UCSD-AML1 (cell line): ENCODE measurements around the gene DMAC2.
"Not testable (repeated sequence)": the region's sequence is repeated elsewhere in the genome, so short reads cannot be mapped to it uniquely, and the experiment has no call there.

Source experiments
- DNase-seq: peaks from one replicate; lab custom pipeline; 2025; ENCODE audit not compliant: unreplicated experiment; lab: John Stamatoyannopoulos, UW

DMAC2 gene

DNA sequence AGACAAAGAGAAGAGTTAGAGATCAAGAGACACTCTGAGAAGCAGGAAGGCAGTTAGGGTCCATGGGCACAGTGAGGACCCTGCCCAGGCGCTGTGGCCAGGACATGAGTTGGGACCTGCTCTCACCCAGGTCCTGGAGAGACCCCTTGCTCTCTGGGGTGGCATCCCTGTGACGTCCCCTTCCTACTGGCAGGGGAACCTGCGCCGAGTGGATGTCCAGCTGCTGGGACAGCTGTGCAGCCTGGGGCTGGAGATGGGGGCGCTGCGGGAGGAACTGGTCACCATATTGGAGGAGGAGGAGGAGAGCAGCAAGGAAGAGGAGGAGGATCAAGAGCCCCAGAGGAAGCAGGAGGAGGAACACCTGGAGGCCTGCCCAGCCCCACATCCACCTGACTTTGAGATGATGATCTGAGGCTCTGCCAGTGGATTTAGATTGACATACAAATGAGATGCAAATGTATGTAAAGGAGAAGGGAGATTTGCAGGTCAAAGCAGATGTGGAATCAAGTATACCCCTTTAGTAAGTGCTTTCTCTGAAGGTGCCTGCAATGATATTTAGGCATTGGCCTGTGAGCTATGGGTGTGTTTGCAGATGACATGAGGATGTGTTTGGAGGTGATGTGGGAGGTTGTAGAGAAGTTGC lies 4.2 kb upstream of the DMAC2 start:
- no peak for DNase-seq

DNA sequence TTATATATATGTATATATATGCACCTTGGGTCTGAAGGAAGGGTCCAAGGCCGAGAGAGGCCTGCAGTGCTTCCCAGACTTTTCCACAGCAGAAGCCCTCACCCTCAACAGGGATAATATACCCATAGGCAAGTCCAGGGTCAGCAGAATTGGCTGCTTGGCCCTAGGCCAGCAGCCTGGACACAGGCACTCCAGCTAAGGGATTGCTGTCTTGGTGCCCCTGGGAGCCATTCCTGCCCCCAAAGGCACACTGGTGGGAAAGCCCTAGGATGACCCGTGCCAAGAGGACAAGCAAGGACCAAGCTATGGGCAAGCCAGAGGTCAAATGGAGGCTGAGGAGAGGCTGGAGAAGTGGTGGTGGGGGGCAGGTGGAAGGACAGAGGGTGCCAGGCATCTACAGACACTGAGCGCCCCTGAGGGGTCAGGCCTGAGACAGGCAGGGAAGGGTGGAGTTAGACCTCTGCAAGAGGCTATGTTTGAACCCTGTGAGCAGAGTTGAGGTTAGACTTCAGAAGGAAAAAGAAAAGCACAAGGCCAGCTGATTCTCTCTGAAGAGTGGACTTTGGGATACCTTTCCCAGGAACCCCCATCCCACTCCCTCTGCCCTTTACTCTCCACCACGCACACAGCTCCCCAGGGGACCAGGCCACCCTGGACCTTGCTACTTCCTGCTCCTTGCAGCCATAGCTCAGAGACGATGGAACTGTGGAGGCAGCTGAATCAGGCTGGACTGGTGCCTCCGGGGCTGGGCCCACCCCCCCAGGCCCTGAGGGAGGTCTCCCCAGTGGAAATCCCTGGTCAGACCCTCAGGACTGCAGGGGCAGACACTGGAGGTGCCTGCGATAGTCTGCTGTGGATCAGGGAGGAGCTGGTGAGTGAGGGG lies 3.0 kb upstream of the DMAC2 start, which contains the start of gene ERICH4:
Gene ERICH4 (plus strand): TSS at position 684 of the 883 bp plus-strand sequence. CDS start 14 bp downstream, at position 698.
- DNase-seq: no peak

DNA sequence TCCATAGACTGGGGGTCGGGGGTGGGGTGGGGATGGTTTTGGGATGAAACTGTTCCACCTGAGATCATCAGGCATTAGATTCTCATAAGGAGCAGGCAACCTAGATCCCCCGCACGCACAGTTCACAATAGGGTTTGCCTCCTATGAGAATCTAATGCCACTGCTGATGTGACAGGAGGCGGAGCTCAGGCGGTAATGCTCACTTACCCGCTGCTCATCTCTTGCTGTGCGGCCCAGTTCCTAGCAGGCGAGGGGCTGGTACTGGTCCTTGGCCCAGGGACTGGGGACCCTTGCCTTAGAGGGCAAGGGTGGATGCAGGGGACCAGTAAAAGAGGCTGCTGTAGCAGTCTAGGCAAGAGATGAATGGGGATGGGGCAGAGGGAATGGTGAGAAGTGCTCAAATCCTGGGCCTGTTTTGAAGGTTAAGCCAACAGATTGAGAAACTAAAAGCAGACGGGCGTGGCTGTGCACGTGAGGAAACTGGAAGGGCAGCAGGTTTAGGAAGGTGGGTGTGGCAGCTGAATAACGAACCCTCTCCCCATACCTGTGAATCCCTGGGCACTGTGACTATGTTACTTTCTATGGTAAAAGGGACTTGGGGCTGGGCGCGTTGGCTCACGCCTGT lies 1.7 kb upstream of the DMAC2 start:
- no peak for DNase-seq

DNA sequence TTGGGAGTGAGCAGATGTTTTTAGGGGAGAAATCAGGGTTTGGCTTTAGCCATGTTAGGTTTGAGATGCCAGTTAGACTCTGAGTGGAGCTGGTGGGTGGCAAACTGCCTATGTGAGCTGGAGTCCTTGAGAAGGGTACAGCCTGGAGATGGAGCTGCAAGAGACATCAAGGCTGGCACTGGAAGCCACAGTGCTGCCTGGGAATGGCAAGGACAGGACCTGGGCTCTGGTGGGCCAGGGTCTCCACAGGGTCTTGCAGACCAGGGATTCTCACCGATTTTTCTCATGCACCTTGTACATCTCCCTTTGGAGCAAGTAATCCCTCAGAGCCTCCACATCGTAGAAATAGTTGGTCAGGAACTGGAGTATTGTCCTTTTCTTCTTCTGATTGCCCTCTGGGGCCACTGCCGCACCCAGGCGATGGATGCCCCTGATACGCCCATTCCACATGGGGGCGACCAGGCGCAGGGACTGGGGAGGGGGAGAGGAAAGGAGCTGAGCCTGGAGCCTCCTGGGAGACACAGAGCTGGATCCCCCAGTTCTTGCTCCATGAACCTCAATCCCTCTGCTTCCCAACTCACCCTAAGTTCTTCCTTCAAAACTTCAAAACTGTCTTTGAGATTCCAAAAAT lies 1.7 kb downstream of the DMAC2 start:
- DNase-seq: no peak

DNA sequence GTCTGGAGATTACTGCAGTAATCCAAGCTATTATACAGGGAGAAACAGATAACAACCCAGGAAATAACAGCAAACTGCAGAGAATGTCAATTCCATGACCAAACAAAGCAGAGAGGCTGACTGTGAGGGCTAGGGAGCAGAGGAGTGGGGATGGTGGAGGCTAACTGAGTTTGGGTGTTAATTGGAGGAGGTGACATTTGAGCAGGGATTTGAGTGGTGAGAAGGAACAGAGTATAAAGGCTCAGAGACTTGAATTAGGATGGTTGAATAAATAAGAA lies 3.1 kb downstream of the DMAC2 start:
- DNase-seq: no peak

DNA sequence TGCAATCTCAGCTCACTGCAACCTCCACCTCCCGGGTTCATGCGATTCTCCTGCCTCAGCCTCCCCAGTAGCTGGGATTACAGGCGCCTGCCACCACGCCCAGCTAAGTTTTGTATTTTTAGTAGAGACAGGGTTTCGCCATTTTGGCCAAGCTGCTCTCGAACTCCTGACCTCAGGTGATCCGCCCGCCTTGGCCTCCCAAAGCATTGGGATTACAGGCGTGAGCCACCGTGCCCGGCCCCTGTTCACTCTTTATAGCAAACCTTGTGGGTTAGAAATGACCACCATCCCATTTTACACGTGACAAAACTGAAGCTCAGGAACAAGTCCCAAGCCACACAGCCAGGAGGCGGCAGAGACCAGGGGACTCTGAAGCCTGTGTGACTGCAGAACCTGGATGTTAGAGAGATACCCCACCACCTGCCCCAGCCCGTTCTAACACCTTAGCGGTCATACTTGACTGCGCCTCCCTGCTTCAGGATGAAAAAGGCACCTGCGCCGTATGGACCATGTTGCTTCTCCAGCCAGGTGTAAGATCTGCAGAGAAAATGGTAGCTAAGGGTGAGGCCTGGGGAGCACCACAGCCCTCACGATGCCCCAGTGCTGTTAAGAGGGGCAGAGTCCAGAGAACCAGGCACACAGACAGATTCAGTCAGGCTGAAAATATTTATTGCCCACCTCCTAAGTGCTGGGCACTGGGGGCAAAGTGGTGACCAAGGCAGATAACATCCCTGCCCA lies 3.6 kb downstream of the DMAC2 start:
- no peak for DNase-seq

DNA sequence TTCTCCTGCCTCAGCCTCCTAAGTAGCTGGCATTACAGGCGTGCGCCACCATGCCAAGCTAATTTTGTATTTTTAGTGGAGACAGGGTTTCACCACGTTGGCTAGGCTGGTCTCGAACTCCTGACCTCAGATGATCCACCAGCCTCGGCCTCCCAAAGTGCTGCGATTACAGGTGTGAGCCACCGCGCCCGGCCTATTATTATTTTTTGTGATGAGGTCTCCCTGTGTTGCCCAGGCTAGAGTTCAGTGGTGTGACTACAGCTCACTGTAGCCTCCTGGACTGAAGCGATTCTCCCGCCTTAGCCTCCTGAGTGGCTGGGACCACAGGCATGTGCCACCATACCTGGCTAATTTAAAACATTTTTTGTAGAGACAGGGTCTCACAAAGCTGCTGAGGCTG lies 4.3 kb downstream of the DMAC2 start:
- DNase-seq: not testable (repeated sequence)

DNA sequence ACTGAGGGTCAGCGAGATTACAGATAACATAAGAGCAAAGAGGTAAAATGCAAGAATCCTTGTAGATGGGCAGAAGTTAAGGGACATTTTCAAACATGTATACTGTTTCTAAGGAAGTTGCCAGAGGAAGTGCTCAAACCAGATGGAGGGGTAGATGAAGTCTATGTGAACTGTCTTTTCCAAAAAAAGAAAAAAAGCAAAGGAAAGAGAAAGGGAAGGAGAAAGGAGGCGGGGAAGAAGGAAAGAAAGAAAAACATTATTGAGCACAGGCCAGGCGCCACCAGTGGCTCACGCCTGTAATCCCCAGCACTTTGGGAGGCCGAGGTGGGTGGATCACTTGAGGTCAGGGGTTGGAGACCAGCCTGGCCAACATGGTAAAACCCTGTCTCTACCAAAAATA lies 5.3 kb downstream of the DMAC2 start:
- no peak for DNase-seq

DNA sequence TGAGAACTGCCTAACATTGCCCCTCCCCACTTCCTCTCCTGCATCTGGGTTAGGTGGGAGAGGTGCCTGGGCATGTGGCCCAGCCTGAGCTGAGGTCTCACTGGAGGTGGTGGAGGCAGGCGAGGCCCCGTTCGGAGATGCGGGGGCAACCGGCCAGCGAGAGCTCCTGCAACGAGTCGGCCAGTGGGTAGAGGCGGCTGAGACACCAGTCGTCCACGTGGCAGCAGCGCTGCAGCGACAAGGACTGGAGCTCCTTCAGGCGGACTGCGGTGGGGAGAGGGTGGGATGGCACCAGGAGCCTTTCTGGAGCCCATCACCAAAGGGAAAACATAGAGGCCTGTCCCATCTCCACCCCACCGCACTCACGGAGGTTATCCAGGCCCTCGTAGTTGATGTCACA lies 6.5 kb downstream of the DMAC2 start:
- DNase-seq: no peak

DNA sequence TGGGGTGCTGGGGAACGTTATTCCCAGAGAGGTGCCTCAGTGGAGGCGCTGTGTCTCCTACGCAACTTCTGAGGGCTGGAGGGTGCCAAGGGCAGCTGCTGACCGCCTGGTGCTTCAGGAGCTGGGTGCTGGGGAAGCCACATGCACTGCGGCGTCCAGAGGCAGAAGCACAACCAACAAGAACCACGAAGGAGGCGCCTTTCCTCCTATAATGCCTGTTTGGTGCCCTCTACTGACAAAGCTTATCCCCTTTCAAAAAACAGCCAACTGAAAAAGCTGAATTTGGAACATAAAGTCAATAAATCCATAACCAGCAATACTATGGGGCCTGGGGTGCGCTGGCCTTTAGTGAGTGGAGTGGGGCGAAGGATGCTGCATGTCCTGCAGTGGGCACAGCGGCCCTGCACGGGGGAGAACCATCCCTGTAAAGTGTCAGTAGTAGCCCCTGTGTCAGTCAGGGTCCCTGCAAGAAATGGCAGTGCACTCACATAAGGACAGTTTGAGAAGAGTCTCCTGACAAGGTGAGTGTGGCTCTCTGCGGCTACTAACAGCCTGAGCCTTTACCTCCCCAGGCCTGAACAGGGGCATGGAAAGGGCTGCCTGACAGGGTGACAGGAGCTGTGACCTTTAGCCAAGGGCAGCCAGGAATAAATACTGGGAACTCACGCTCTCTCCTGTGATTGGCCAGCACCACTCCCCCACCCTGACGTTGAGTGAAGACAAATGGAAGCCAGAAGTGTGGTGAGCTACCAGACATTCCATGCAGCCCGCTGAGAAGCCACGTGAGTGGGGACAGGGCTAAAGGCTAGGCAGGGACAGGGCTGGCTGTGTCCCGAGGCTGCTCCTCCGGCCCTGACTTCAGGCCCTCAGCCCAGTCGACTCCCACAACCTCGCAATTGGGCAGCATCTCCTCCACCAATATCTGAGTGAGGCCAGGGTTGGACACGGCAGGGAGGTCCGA lies 8.0 kb downstream of the DMAC2 start:
- DNase-seq: peak; percentile 62

DNA sequence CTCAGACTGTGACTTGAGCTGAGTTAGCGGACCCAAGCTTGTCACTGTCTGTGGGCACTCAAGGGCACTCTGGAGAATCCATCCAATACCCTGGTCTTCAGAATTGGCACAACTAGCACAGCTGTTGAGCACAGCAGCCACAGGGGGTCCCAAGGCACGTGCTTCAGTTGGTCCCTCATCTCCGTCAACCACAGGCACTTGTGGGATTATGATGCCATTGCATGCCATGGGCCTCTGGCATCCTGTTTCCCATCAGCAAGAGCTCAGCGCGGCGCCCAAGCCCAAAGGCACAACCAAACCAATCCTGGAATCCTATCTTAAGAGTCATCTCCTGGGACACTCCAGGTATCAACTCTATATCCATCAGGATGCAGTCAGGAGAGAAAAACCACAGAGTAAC lies 8.8 kb downstream of the DMAC2 start:
- no peak for DNase-seq

DNA sequence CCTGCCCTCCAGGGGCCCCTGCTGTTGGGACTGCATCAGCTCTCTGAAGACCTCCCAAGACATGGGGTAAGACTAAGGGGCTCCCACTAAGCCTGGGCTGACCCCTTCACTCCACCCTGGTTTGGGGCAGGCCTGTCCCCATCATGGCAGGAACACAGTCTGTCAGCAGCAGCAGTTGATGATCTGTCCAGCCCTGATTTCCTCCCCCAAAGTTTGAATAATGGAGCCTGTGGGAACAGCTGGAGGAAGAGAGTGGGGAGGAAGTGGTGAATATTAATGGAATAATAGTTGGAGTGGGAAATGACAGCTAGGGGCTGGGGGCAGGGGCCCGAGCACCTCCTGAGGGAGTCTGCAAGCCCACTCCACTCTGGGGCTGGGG lies 11.2 kb downstream of the DMAC2 start:
- peak; percentile 53 for DNase-seq

DNA sequence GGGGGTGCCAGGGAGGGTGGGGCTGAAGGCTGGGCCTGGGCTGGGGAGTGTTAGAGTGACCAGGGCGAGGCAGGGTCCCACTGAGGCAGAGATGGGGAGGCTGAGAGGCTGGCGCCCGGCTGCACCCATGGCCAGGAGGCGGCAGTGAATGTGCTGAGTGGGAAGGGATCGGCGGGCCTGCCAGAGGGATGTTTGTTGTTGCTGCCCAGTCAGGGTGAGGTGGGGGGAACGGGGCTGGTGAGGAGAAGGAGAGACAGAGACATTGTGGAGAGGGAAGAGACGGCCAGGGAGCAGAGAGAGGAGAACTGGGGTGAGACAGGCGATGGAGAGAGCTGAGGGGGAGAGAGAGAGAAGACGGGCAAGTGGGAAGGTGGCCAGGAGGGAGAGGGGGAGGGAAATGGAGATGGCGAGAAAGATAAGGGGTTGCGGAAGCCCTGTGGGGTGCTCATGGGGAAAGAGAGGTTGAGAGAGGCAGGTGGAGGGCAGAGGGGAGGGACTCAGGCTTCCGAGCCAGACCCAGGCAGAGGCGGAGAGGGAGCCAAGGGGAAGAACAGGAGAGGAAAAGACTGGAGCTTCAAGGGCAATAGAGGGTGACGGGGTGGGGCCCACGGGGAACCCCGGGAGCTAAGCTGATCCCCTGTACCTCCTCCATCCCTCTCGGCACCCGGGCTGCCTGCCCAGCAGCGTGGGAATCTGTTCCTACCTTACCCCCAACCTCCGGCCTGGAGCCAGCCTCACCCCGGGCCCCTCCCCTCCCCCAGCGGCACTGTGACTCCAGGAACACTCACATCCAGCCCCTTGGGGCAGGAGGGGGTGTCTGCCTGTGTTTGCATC lies 11.8 kb downstream of the DMAC2 start:
- peak; percentile 66 for DNase-seq

DNA sequence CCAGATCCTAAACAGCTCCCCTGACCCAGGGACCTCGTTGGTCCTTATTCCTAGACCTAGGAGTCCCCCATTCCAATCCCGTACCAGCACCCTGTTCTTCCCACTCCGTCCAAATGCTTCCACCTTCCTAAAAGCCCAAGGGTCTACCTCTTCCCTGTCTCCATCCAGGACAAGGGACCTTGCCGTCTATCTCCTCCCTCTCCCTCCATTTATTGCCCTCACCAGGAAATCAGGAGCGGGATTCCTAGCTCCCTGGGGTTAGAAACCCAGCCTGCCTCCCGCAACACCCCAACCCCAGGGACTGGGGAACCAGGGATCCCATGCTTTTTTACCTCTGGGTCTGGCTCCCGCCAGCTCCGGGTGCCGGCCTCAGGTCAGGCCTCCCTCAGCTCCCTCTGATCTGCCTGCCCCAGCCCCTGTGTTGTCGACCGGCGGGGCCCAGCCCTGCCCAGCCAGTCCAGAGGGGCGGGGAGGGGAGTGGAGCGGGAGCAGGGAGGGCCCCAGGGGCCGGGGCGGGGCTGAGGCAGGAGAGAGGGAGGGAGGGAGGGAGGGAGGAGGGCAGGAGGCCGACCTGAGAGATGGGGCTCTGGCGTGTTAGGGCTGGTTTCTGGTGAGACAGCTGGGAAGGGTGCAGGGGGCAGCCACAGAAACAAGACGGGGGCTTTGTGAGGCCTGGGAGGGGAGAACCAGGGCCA lies 12.6 kb downstream of the DMAC2 start, which contains the start of gene B3GNT8:
Gene B3GNT8 (minus strand): TSS at position 423 of the 695 bp plus-strand sequence. CDS start 596 bp downstream, outside the sequence.
- peak; percentile 79 for DNase-seq

DNA sequence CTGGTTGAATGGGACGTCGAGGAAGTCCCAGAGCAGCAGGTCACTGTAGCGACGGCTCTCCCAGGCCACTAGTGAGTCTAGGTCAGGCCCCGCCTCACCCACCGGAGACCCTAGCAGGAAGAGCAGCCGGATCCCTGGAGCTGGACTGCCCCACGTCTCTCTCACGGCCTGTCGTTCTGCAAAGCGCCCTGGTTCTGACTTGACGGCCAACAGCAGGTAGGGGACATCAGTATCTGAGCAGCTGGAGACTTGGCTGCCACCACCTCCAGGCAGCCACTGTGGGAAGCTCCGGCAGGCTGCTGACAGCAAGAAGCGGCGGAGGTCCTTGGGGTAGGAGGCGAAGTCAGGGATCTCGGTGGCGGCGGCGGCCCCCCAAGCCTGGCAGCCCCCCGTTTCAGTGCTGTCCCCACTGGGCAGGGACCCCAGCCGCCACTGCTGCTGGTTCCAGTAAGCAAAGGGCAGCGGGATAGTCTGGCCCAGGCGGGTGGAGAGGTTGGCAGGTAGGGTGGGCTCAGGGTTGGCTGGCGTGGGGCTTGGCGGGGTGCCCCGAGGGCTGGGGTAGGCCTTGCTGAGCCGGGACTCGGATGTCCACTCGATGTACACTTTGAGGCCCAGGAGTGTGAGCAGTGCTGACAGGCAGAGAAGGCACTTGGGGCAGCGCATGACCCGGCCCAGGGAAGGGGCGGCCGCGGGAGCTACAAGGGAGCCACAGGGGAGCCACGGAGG lies 13.4 kb downstream of the DMAC2 start:
- no peak for DNase-seq

DNA sequence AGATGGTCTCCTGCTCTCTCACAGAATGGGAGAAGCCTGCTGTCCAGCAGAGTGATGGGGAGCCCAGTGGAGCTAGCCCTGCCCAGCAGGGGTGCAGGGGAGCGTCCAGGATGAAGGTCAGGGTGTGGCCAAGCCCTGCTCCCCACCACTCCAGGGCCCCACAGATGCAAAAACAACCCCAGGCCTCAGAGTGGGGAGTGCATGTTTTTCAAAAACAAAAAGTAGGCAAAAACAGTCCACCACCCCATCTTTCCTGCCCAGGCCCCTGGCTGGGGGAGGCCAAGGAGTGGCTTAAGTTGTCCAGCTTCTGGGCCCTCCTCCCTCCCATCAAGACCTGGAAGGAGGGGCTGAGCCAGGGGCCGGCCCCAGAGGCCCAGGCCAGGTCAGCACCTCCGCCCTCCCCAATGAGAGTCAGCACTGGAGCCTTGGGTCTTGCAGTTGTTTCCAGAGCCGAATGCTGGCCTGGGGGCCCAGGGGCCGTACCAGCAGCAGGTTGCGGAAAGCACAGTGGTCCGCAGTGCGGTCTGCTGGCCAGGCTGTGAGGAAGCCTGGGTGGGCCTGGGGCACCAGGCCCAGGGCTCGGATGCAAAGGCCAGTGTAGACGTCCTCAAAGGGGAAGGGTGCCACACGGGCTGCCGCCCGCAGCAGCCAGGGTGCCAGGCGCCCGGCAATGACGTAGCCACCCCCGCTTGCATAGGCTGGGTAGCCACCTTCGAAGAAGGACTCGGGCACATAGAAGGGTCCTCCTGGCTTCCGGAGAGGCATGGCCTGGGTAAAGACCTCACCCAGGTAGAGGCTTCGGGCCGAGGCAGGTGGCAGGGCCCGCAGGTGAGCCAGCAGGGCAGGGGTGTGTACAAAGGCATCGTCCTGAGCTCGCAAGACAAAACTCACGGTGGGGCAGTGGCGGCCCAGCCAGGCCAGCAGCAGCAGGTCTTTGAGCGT lies 14.3 kb downstream of the DMAC2 start:
- no peak for DNase-seq
